H1 (cell line): ENCODE data around the gene NCF4. TPM values are rescaled to one million over a fixed set of nuclear protein-coding genes. Genes with fewer than 3 reads are reported as not detected.

Experiments used
- ASH2L ChIP-seq: fragments of 200-600, 300-600 bp; sonication (generic); IDR thresholded peaks from one replicate; pipeline ENCODE4 v1.7.1; 2017; ENCODE audit warnings: low read length
- CHD2 ChIP-seq: IDR thresholded peaks from 2 replicates; pipeline ENCODE4 v1.6.1; 2012; ENCODE audit warnings: low read length, improper control_type of control experiment
- FOSL1 ChIP-seq: IDR thresholded peaks from 2 replicates; pipeline ENCODE4 v1.6.1; 2011; ENCODE audit warnings: mild to moderate bottlenecking, low read depth, low read length, moderate library complexity; ENCODE audit not compliant: insufficient read depth
- GTF2F1 ChIP-seq: IDR thresholded peaks from 2 replicates; pipeline ENCODE4 v1.6.1; 2012; ENCODE audit warnings: low read depth, low read length, improper control_type of control experiment, borderline replicate concordance
- JUND ChIP-seq: IDR thresholded peaks from 2 replicates; pipeline ENCODE4 v1.6.1; 2011; ENCODE audit warnings: mild to moderate bottlenecking, improper control_type of control experiment, low read length
- RAD21 ChIP-seq, 2 experiments: IDR thresholded peaks in 1 of 2; conservative IDR thresholded peaks in 1 of 2; 2 replicates each; pipeline ENCODE4 v1.6.1; 2011; ENCODE audit warnings: low read depth in 2 of 2, low read length in 2 of 2, improper control_type of control experiment in 1 of 2, inconsistent platforms in 1 of 2, mild to moderate bottlenecking in 1 of 2, moderate library complexity in 1 of 2
- TEAD4 ChIP-seq: IDR thresholded peaks from 2 replicates; pipeline ENCODE4 v1.6.1; 2012; ENCODE audit warnings: low read depth, low read length, inconsistent platforms, mixed read lengths
- polyA plus RNA-seq, 7 experiments: library from polyadenylated mRNA; depleted of rRNA in 3 of 7; stranded (reverse) in 5 of 7; unstranded in 2 of 7; fragments of >200 nt in 5 of 7; fragments of 200-250 nt in 2 of 7; gene quantifications; 1 replicate in 5 of 7; 2 replicates in 1 of 7; 4 replicates in 1 of 7; pipeline versions ENCODE4 v1.2.1 to v1.2.3, GENCODE V29; 2011 to 2013; ENCODE audit warnings: missing spikeins in 2 of 7, mixed read lengths in 2 of 7
- total RNA-seq: library from RNA; stranded (reverse); fragmentation: NEBNext Ultra II Directional; extraction: Animal tissue kit (Norgen Biotek cat#: 25700); gene quantifications from 2 replicates; pipeline ENCODE4 v1.2.1, GENCODE V29; 2021

NCF4 gene
- total and polyA plus RNA-seq, 2 of the 8 experiments (the other 6 are each of a cell fraction or from before 2014, with no cell fraction given): 0.20 TPM; not detected in 1

GRCh38 chr22:36864454-36865215, 3.8 kb downstream of the NCF4 start (continued):
- TF ChIP-seq GTF2F1 (no peak), RAD21 (IDR thresholded peaks at IDR 0.05 in 1 of 2, conservative IDR thresholded peaks at IDR 0.05 in 1 of 2; ENCODE audit: low read depth in 2 of 2, low read length in 2 of 2) (no peak), CHD2 (no peak), TEAD4 (no peak), JUND (no peak), FOSL1 (no peak), ASH2L (no peak)
